HG03354 (cell line): ENCODE data around the gene KIF25.

Experiments
- ATAC-seq: cut with Tn5 transposase; IDR thresholded peaks from one replicate; pipeline ENCODE4 v1.9.1; 2021; ENCODE audit warnings: mild to moderate bottlenecking; ENCODE audit not compliant: unreplicated experiment, poor library complexity, severe bottlenecking

Gene KIF25

GRCh38 chr6:168045141-168045691 lies 47.7 kb downstream of the KIF25 start:
- no peak for ATAC-seq

DNA sequence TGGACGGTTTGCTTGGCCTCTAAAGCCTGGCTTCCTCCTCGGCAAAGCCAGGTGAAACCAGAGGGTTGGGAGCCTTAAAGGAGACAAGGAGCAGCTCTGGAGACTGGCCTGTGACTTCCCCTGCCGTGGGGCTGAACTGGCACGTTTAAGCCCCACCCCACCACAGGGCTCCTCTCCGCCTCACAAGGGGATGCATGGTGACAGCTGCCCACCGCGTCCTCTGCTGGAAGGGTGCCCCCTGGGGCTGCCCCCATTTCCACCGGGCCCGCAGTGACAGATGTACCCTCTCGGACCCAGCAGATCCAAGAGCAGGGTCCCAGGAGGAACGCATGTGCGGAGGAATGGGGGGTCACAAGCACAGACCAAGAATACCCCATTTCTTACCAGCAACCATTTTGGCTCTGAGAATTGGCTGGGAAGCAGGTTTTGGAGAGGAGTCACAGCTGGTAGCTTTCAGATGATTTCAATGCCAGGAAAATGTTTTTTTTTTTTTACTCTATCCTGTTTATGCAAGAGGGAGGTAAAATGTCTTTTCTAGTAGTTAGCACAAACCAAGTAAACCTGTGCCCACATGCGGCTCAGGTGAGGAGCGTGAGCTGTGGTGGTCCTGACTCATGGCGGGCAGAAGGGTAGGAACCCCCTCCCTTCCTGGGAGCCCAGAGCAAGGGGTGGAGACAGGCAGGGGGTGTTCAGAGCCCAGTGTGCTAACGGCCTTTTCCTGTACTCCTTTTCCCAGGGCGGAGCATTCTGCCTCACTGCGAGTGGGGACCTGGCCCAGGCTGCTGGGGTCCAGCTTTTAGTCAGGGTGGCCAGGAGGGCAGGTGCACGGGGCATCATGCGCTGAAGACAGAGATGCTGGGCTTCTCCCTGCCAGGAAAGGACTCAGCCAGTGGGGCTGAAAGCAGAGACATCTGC lies 48.5 kb downstream of the KIF25 start:
- ATAC-seq: no peak

GRCh38 chr6:168046696-168047095 lies 49.2 kb downstream of the KIF25 start:
- no peak for ATAC-seq

- ATAC-seq: no peak
Measured at GRCh38 chr6:168047841-168048723, 50.6 kb downstream of the KIF25 start.

DNA sequence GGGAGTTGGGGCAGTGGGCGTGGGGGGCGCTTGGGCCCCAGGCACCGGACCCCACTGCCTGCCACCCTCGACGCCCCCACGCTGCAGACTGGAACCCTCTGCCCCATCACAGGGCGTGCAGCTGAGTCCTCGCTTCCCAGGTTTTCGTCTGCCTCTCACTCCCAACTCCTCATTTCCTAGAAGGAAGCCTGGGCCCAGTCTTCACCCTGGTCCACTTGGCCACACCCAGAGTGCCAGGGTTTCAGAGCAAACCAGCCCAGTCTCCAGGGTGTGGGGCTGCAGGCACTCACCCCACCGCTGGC lies 51.2 kb downstream of the KIF25 start:
- ATAC-seq: no peak

- ATAC-seq: no peak
Measured at GRCh38 chr6:168049277-168049676, 51.8 kb downstream of the KIF25 start.

GRCh38 chr6:168049706-168050224 lies 52.3 kb downstream of the KIF25 start:
- ATAC-seq: no peak

GRCh38 chr6:168050225-168050880 lies 52.9 kb downstream of the KIF25 start:
- ATAC-seq: no peak

DNA sequence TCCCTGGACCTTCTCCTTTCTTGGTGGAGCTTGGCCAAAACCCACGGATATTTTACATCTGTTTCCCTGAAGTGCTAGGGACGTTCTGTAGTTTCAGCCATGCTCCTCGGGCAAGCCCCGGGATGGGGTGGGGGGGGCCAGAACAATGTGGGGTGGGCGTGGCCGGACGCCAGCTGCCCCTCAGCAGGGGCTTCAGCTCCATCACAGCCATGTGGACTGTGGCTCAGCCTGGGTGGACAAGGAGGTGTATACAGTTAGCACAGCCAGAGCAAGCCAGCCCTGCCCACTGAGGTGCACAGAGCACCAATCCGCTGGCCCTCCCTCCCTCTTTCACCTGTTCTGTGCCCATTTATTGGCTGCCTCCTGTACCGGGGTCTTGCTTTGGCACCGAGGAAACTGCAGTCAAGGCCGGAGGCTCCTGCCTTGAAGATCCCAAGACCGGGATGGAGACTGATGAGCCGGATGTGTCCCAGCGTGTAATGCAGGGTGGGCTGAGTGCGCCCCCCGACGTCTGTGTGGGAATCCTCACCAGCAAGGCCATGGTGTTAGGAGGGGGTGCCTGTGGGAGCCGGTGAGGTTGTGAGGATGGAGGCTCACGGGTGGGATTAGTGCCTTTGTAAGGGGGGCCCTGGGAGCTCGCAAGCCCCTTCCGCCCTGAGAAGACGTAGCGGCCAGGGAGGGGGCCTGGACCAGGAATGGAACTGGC lies 53.6 kb downstream of the KIF25 start:
- no peak for ATAC-seq

DNA sequence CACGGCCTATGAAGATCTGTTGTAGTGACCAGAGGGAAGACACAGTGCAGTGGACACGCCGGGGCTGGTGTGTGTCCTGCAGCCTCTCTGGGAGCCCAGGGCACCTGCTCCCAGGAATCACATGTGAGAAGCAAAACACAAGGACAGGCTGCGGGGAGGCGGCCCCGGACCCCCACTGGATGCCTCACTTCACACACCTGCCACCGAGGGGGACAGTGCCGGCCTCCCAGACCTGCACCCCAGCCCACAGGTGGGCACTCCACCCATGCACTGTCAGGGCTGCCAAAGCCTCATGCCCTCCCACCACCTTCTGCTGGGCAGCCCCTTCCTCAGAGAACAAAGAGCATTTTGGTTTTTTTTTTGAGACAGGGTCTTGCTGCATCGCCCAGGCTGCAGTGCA lies 54.2 kb downstream of the KIF25 start:
- ATAC-seq: no peak

DNA sequence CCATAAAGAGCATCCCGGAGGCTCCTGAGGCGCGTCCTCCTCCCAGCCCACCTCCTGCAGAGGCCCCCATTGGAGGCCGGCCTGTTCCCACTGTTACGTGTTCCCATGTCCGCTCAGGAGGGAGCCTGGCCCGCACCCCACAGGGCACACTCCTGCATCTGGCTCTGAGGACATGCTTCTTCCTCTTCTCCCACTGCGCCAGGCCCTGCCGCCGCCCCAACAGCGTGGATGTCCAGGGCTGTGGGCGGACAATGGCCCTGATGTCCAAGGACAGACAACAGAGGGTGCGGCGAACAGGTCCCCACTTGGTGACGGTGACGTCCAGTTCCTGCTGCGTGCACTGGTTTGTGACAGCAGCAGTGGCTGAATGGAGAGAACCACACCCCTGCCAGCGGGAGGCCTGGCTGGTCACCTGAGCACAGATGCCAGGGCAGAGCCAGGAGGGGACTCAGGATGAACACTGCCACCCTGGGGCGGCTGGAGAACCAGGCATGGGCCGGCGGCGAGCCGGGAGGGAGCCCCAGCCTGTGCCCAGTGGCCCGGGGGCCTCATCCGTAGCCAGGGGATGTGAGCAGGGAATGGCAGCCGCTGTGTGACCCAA lies 54.9 kb downstream of the KIF25 start:
- ATAC-seq: no peak

DNA sequence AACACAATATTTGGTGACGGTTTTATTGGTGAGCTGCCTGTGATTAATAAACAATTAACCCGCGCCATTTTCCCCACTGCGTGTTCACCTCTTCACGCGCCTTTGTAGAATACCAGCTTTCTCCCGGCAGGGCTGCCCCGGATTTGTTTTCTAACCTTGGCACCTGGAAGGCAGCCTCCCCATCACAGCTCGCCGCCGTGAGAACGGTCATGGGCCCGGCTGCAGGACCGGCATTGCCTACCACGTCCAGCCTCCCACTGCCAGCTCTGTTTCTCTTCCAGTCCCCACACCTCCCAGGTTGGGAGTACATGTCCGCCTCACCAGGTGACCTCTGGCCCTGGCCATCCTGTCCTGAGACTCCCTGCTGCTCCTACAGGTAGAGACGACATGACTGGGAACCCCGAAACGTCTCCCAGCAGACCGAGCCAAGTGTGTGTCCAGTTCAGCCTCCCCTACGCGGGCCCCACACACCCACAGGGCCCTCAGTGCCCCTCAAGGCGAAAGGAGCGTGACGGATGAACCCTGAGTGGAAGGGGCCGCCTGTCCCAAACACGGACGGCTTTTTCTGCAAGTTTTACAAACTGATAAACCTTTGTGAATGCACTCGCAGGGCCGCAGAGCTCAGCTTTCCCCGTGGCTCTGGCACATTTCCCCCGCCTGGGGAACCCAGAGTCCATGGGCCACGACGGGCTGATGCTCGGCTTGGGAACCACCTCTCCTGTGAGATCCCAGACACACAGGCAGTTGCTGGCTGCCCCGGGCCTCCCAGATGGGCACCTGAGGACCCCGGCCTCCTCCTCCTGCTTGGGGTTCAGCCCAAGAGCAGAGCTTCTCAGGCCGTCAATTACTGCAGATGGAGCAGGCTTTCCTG lies 55.9 kb downstream of the KIF25 start:
- ATAC-seq: no peak

DNA sequence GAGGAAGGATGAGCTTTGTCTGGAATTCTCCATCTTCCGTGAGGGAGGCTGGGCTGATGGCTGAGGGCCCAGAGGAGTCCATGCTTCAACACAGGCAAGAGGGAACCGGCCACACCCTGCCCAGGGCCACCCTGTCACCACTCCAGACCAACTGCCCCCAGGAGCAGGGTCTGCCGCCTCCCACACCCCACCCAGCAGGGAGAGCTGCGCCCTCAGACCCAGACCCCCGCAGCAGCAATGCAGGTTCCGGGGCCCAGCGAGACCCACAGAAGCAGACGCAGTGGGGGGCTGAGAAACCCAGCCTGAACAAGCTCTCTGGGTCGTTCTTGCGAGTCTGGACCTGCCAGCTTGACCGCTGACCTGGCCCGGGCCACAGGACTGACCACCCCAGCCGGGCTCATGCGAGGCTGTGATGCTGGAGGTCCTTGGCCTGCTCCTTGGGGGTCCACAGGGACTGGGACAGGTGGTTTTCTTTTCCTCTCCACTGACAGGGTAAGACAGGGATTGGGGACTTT lies 56.5 kb downstream of the KIF25 start:
- ATAC-seq: no peak

DNA sequence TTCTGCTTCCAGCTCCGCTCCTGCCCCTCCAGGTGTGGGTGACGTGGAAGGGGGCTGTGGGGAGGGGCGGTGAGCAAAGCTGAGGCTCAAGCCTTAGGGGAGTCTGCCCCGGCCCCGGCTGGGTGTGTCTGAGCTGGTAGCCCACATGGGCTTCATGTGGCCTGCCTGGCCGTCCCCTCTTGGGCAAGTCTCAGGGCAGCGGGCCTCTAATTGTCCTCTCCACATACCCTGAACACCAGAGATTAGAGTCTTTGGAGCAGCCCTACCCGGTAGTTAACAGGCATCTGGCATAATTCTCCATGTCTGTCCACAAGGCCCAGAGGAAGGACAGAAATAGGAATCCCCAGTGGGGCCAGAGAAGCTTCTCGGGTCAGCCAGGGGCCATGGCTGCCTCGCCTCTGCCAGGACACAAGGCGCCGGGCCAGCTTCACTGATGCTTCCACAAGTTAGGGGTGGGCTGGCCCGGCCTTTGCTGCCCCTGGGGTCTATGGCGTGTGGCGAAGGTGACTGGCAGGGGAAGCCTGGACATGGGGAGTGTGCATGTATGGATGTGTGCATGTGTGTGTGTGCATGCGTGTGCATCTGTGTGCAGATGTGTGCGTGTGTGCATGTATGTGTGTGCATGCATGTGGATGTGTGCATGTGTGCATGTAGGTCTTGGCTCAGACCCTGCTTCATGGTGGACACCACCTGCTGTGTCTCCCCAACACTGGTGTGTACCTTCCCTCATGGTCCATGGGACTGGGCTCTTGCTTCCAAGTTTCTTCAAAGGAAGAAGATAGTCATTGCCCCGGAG lies 57.5 kb downstream of the KIF25 start:
- ATAC-seq: no peak

DNA sequence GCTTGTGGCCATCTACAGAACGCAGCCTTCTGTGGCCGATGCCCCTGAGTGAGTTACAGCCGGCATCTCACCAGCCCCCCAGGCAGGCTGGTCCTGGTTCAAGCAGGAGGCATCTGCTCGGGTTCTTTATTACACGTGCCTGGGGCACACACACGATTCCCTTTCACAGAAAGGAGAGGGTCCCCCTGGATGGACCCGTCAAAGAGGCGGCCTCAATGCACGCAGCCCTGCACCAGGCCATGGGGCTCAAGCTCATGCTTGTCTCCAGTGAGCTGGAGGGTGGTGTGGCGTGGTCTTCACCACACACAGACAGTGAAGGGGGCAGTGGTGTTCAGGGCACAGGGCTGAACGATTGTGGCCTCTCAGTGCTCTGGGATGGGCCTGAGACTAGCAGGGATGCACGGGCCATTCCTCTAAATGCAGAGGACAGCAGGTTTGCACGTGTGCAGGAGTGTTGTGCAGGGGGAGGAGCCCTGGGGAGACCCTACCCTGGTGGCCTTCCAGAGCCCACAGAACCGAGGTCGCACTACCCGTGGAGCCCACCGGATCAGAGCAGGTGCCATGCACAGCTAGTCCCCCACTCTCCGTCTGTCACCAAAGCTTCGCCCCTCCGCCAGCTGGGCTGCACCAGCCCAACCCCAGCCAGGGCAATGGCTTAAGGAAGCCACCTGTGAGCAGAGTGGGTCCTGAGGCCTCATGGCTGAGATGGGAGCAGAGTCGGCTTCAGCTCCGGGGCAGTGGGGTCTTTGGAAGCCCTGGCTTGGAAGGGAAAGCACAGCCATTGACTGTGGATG lies 58.4 kb downstream of the KIF25 start:
- ATAC-seq: no peak

- ATAC-seq: no peak
Measured at GRCh38 chr6:168056892-168057527, 59.5 kb downstream of the KIF25 start.
